ENCODE data around the gene STAM.

The STAM gene

DNA sequence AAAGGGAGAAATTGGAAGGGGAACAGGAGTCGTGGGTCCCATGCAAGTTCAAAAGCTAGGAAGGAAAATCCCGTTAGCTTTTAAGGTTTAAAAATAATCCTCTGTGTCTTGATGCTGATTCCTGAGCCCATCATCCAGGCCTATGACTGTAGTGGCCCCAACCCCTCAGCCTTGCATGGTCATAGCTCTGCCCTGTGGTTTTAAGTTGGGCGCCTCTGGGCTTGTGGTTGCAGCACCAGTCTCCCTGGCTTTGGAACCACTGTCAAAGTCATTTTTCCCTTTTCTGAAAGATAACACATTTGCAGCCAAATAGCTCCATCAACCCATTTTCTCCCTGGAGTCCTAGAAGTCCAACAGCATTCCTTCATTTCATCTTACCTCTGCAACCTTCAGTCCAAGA is 121.7 kb downstream of the STAM start:
- TF ChIP-seq TCF12 (IDR thresholded peaks at IDR 0.05; ENCODE audit: low read depth) = no peak
- no peak for TF ChIP-seq YY1 (IDR thresholded peaks at IDR 0.05; ENCODE audit: low read depth)
- no peak for TF ChIP-seq TAF1 (IDR thresholded peaks at IDR 0.05; ENCODE audit: low read depth)
- TF ChIP-seq, protein P1, sequence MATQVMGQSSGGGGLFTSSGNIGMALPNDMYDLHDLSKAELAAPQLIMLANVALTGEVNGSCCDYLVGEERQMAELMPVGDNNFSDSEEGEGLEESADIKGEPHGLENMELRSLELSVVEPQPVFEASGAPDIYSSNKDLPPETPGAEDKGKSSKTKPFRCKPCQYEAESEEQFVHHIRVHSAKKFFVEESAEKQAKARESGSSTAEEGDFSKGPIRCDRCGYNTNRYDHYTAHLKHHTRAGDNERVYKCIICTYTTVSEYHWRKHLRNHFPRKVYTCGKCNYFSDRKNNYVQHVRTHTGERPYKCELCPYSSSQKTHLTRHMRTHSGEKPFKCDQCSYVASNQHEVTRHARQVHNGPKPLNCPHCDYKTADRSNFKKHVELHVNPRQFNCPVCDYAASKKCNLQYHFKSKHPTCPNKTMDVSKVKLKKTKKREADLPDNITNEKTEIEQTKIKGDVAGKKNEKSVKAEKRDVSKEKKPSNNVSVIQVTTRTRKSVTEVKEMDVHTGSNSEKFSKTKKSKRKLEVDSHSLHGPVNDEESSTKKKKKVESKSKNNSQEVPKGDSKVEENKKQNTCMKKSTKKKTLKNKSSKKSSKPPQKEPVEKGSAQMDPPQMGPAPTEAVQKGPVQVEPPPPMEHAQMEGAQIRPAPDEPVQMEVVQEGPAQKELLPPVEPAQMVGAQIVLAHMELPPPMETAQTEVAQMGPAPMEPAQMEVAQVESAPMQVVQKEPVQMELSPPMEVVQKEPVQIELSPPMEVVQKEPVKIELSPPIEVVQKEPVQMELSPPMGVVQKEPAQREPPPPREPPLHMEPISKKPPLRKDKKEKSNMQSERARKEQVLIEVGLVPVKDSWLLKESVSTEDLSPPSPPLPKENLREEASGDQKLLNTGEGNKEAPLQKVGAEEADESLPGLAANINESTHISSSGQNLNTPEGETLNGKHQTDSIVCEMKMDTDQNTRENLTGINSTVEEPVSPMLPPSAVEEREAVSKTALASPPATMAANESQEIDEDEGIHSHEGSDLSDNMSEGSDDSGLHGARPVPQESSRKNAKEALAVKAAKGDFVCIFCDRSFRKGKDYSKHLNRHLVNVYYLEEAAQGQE (IDR thresholded peaks at IDR 0.05; ENCODE audit: low read depth) = no peak
- no peak for TF ChIP-seq EGR1 (IDR thresholded peaks at IDR 0.05)

Measured in Ishikawa (cell line).